Measurements from ENCODE around the gene TSPAN15.

The TSPAN15 gene

DNA sequence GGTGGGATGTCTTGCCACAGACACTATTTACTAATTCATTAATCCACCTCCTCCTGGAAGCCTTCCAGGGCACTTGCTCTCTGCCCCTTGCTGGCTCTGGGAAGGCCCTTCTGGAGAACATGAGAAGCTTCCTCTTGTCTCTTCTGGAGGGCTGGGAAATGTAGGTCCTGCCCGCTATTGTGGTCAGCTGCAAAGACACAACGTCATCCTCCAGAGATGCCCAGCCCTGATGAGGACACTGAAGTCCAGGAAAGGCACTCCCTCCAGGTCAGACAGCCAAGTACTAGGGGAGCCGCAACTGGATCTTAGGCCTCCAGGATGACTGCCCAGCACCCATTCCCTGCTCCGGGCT lies 24.9 kb upstream of the TSPAN15 start:
- TF ChIP-seq, protein P1, sequence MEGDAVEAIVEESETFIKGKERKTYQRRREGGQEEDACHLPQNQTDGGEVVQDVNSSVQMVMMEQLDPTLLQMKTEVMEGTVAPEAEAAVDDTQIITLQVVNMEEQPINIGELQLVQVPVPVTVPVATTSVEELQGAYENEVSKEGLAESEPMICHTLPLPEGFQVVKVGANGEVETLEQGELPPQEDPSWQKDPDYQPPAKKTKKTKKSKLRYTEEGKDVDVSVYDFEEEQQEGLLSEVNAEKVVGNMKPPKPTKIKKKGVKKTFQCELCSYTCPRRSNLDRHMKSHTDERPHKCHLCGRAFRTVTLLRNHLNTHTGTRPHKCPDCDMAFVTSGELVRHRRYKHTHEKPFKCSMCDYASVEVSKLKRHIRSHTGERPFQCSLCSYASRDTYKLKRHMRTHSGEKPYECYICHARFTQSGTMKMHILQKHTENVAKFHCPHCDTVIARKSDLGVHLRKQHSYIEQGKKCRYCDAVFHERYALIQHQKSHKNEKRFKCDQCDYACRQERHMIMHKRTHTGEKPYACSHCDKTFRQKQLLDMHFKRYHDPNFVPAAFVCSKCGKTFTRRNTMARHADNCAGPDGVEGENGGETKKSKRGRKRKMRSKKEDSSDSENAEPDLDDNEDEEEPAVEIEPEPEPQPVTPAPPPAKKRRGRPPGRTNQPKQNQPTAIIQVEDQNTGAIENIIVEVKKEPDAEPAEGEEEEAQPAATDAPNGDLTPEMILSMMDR (conservative IDR thresholded peaks at IDR 0.05) = no peak
- peak overlapping the region; percentile 45 for H3K27ac ChIP-seq

DNA sequence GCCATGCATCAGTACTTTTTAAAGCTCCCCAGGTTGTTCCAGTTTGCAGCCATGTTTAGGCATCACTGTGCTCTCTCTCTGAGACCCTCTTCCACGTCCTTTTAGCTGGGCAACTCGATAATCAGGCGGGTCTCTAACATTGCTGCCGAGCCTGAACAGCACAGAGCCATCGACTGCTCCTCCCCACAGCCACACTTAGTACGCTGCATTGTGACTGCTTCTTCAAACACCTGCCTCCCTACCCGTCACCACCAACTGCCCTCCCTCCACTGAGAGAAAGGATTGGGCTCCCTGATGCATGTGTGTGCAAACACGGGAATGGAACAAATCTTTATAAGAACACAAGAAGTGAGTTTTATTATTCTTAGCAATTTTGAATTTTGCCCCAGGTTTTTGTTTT lies 23.1 kb upstream of the TSPAN15 start:
- no peak overlapping the region for H3K27ac ChIP-seq
- TF ChIP-seq, protein P1 (conservative IDR thresholded peaks at IDR 0.05) = no peak

DNA sequence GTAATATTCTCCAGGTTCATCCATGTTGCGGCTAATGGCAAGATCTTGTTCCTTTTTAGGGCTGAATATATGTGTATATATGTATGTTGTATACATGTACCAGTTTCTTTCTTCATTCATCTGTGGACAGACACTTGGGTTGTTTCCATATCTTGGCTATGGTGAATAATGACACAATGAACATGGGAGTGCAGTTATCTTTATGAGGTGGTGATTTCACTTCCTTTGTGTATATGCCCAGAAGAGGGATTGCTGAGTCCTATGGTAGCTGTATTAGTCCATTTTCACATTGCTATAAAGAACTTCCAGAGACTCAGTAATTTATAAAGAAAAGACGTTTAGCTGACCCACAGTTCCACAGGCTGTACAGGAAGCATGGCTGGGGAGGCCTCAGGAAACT lies 17.1 kb upstream of the TSPAN15 start:
- TF ChIP-seq, protein P1 (conservative IDR thresholded peaks at IDR 0.05) = no peak
- no peak overlapping the region for H3K27ac ChIP-seq

DNA sequence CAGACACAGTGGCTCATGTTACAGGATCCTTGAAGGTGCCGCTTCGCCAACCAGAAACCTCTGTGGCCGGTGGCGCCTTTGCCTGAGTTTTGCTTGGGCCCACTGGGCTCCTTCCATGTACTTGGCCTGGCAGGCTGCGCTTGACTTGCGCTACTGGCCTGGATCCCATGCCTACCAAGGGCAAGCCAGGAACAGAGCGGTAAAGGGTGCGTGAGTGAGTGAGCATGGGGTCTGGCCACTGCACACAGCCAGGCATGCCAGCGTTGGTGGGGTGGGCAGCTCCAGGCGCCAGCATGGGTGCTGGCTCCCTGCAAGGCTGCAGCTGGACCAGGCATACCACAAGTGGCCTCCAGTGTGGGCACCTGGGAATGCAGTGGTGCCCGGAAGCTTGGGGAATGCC lies 16.3 kb upstream of the TSPAN15 start:
- TF ChIP-seq, protein P1 (conservative IDR thresholded peaks at IDR 0.05) = no peak
- no peak overlapping the region for H3K27ac ChIP-seq

DNA sequence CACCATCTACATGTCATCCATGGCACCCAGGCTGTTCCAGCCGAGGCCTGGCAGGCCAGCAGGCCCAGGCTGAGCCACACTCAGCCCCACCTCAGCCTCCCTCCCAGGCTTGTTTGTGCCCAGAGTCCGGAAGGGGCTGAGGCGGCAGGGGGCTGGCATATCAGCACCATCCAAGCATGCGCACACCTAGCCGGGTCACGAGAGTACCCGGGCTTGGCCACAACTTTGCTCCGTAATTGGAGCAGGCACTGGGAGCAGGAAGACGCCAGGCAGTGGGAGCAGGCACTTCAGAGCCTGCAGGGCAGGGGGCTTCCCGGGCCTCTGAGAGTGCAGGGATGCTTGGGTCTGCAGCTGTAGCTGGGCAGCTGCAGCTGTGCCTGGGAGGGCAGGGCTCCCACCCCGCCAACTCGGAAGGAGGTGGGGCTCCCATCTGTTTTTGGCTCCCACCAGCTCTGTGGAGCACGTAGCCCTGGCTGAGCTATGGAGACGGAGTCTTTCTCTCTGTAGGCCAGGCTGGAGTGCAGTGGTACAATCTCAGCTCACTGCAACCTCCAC lies 15.2 kb upstream of the TSPAN15 start:
- H3K27ac ChIP-seq = no peak overlapping the region
- TF ChIP-seq, protein P1 (conservative IDR thresholded peaks at IDR 0.05) = no peak

DNA sequence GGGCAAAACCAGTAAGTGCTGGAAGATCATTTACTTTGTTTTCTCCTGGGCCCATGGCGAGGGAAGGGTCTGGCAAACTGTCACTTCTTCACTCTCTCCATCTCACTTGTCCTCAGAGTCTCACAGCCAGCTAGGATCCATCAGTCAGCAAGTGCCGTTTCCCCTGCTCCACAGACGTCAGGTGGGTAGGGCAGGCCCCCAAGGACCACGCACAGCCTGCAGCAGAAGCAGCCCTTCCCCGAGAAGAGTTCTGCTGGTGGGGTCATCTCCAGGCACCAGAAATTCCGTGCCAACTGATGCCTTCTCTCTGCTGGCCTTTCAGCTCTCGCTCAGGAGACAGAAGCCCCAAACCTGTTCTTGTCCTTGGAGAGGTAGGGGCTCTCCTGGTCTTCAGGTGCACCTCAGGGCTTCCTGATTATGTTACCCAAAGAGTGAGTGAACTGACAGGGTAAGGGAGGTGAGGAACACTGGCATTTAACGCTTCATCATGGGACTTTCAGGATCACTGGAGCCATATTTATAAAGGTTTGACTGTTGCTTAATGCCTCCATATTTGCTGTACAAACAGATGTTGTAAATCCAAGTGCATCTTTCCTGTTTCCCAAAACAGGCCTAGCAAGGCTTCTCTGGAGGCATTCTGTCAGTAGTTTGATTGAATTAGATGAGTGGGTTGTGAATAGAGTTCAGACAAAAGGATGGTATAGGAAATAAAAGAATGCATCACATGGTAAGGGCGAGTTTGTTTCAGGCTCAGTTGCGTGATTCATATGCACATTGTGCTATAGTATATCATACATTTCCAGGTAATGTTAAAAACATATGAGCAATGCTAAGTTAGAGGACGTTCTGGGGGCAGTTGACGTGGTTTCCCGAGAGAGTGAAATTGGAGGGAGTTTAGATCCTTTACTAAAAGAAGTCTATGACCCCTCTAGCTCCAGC lies 13.7 kb upstream of the TSPAN15 start:
- TF ChIP-seq, protein P1 (conservative IDR thresholded peaks at IDR 0.05) = no peak

DNA sequence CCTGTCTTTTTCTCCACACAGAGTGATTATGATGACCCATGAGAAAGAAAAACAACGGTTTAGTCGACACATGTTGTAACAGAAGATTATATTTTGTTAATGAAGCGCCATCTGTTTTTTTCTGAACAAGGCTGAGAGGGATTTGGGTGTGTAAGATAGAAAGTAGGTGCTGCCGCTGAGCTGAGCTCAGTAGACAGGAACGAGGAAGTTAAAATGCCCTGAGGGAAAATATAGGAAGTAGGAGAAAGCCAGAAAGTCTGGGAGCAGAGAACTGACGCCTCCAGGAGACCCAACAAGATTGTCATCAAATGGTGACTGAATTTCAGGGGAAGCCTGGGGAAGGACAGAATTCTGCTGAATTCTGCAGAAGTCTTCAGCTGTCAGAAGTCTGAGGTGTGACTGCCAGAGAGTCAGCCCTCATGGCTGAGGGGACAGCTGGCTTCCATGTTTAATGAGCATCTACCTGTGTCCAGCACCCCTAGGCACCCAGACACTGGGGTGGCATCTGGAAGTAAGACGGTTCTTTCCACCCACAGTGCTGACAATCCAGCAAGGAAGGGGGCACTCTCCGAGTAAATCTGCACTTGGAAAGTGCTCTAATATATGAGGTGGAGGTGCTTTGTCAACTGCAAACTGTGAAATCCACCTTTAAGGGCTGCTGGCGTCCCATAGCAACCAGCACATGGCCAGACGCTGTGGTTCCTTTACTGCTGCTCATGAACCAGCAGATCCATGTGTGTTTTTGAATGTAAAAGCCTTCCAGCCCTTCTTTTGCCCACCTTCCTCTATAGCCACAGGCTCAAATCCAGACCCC lies 12.5 kb upstream of the TSPAN15 start:
- peak overlapping the region; percentile 60 for H3K27ac ChIP-seq
- TF ChIP-seq, protein P1 (conservative IDR thresholded peaks at IDR 0.05) = no peak

More for the DNA sequence above, 13.7 kb upstream of the TSPAN15 start:
- H3K27ac ChIP-seq = peak overlapping the region; percentile 60

Measured in VCaP (cell line).